Caki2 (cell line): ENCODE data around the gene SKAP2. TPM values are rescaled to one million over a fixed set of nuclear protein-coding genes. Genes with fewer than 3 reads are reported as not detected.

Experiments used
- DNase-seq: peaks from one replicate; pipeline ENCODE4 v3.0.0-alpha.2; 2015; ENCODE audit warnings: low read depth
- in situ Hi-C: cut with HindIII; loops from 2 replicates; pipeline ENCODE4 v1.10.0; 2016; ENCODE audit warnings: low sequenced_read_pairs, low pct_unique_long_range_greater_than_20kb, mixed read lengths
- total RNA-seq: library from RNA; depleted of rRNA; stranded (reverse); fragments of >200 nt; shearing (Covaris generic); gene quantifications from 2 replicates; pipeline ENCODE4 v1.2.3, GENCODE V29; 2014; ENCODE audit warnings: low replicate concordance

SKAP2 gene
- total RNA-seq, 1 experiment from 2014 or later = 49.3 TPM

GRCh38 chr7:26789481-26790184 lies 74.8 kb downstream of the SKAP2 start:
- DNase-seq = no peak
- in situ Hi-C loops = no loop called here

GRCh38 chr7:26787701-26788100 lies 76.7 kb downstream of the SKAP2 start:
- peak; percentile 49 for DNase-seq
- in situ Hi-C loops = no loop called here

GRCh38 chr7:26784118-26784517 lies 80.3 kb downstream of the SKAP2 start:
- DNase-seq = no peak
- in situ Hi-C loops = no loop called here

GRCh38 chr7:26782501-26782900 lies 81.9 kb downstream of the SKAP2 start:
- DNase-seq = peak; percentile 21
- in situ Hi-C loops = no loop called here

GRCh38 chr7:26779978-26780595 lies 84.3 kb downstream of the SKAP2 start:
- in situ Hi-C loops = no loop called here
- DNase-seq = no peak

- in situ Hi-C loops = no loop called here
- no peak for DNase-seq
Observed at GRCh38 chr7:26777385-26777784, 87.0 kb downstream of the SKAP2 start.

- no peak for DNase-seq
- in situ Hi-C loops = no loop called here
Observed at GRCh38 chr7:26760501-26760900, 103.9 kb downstream of the SKAP2 start.

- in situ Hi-C loops = no loop called here
- no peak for DNase-seq
Observed at GRCh38 chr7:26759108-26759507, 105.3 kb downstream of the SKAP2 start.

- in situ Hi-C loops = no loop called here
- DNase-seq = peak; percentile 38
Observed at GRCh38 chr7:26743205-26743604, 121.2 kb downstream of the SKAP2 start.

- no peak for DNase-seq
Observed at GRCh38 chr7:26735976-26736600, 128.3 kb downstream of the SKAP2 start.

GRCh38 chr7:26729150-26729775 lies 135.1 kb downstream of the SKAP2 start:
- no peak for DNase-seq
- in situ Hi-C loops = no loop called here

More at GRCh38 chr7:26735976-26736600, 128.3 kb downstream of the SKAP2 start:
- in situ Hi-C loops = no loop called here

GRCh38 chr7:26726051-26726450 lies 138.3 kb downstream of the SKAP2 start:
- in situ Hi-C loops = no loop called here
- DNase-seq = no peak

GRCh38 chr7:26724795-26725194 lies 139.6 kb downstream of the SKAP2 start:
- in situ Hi-C loops = no loop called here
- no peak for DNase-seq

GRCh38 chr7:26723129-26723528 lies 141.3 kb downstream of the SKAP2 start:
- in situ Hi-C loops = no loop called here
- DNase-seq = no peak

- DNase-seq = no peak
- in situ Hi-C loops = no loop called here
Observed at GRCh38 chr7:26721450-26721849, 142.9 kb downstream of the SKAP2 start.

- no peak for DNase-seq
- in situ Hi-C loops = no loop called here
Observed at GRCh38 chr7:26718063-26718462, 146.3 kb downstream of the SKAP2 start.

- DNase-seq = no peak
- in situ Hi-C loops = no loop called here
Observed at GRCh38 chr7:26714438-26714837, 150.0 kb downstream of the SKAP2 start.

GRCh38 chr7:26714006-26714405 lies 150.4 kb downstream of the SKAP2 start:
- DNase-seq = no peak
- in situ Hi-C loops = no loop called here
